Measurements from ENCODE around the gene GORAB. TPM values are rescaled to one million over a fixed set of nuclear protein-coding genes. Genes with fewer than 3 reads are reported as not detected.

Gene GORAB
- total and polyA plus RNA-seq, 2 experiments from 2014 or later = 14.7 to 16.4 TPM

GRCh38 chr1:170583186-170583585 lies 51.2 kb downstream of the GORAB start:
- Histone ChIP-seq H2AFZ (no peak overlapping the region), H3K4me2 (ENCODE audit: unreplicated experiment) (no peak overlapping the region), H3K4me1 (ENCODE audit: insufficient read depth) (peaks cover 23% of the 10 kb centered on the region), H3K27ac (no peak overlapping the region), H3K79me2 (ENCODE audit: insufficient read depth) (no peaks in the 10 kb centered on the region), H3K9me2 (ENCODE audit: insufficient read depth) (no peaks in the 10 kb centered on the region), H3F3A (ENCODE audit: insufficient read depth) (peaks cover 25% of the 10 kb centered on the region; the same call in 1 of the 2 replicates), H3K36me3 (ENCODE audit: low read depth) (no peaks in the 10 kb centered on the region), H3K4me3 (no peak overlapping the region), H4K20me1 (ENCODE audit: insufficient read depth) (no peaks in the 10 kb centered on the region), H3K27me3 (replicated peaks; ENCODE audit: insufficient read depth) (no peaks in the 10 kb centered on the region), H3K9me3 (ENCODE audit: low read depth) (no peaks in the 10 kb centered on the region), H3K9ac (no peak overlapping the region)
- in situ Hi-C loops (cut with MboI) = no loop called here
- WGBS, 2 experiments (ENCODE audit: low coverage in 1 of 2, low lambda C conversion rate in 2 of 2, missing lambda C conversion rate in 2 of 2) = 88 to 92% methylated on average over 3 of the region's 3 CpGs
- DNase-seq = no peak
- TF ChIP-seq EZH2phosphoT487 (IDR thresholded peaks at IDR 0.05; ENCODE audit: insufficient read depth, low read depth) (no peak), EZH2 (IDR thresholded peaks at IDR 0.05; ENCODE audit: insufficient read depth, poor library complexity, severe bottlenecking) (no peak)

- Histone ChIP-seq H4K20me1 (ENCODE audit: insufficient read depth) (no peaks in the 10 kb centered on the region), H3K9ac (peak overlapping the region; percentile 82), H3K4me2 (ENCODE audit: unreplicated experiment) (peak overlapping the region; percentile 100), H3K9me3 (ENCODE audit: low read depth) (no peaks in the 10 kb centered on the region), H3K9me2 (ENCODE audit: insufficient read depth) (no peaks in the 10 kb centered on the region), H3F3A (ENCODE audit: insufficient read depth) (peaks cover 45% of the 10 kb centered on the region; the same call in 1 of the 2 replicates), H3K4me1 (ENCODE audit: insufficient read depth) (peaks cover 54% of the 10 kb centered on the region), H3K36me3 (ENCODE audit: low read depth) (no peaks in the 10 kb centered on the region), H2AFZ (peak overlapping the region; percentile 84), H3K27me3 (replicated peaks; ENCODE audit: insufficient read depth) (no peaks in the 10 kb centered on the region), H3K27ac (peak overlapping the region; percentile 92), H3K79me2 (ENCODE audit: insufficient read depth) (peaks cover 23% of the 10 kb centered on the region), H3K4me3 (peak overlapping the region; percentile 76)
- WGBS, 2 experiments (ENCODE audit: low coverage in 1 of 2, low lambda C conversion rate in 2 of 2, missing lambda C conversion rate in 2 of 2) = 4 to 6% methylated on average over 11 of the region's 11 CpGs
- DNase-seq = peak; percentile 88
- in situ Hi-C loops (cut with MboI) = loop anchor here (5.0 kb wide), 1 partner anchor 76 kb away; the partner anchor contains the start of gene PRRX1
- TF ChIP-seq EZH2 (IDR thresholded peaks at IDR 0.05; ENCODE audit: insufficient read depth, poor library complexity, severe bottlenecking) = no peak
- no peak for TF ChIP-seq EZH2phosphoT487 (IDR thresholded peaks at IDR 0.05; ENCODE audit: insufficient read depth, low read depth)
These were observed 54.6 kb downstream of the GORAB start for GRCh38 chr1:170586321-170587252.

GRCh38 chr1:170587253-170587593 lies 55.3 kb downstream of the GORAB start:
- H3K4me2 ChIP-seq (ENCODE audit: unreplicated experiment) = peak overlapping the region; percentile 100
- peak; percentile 65 for DNase-seq
- H3F3A ChIP-seq (ENCODE audit: insufficient read depth) = peaks cover 45% of the 10 kb centered on the region; the same call in 1 of the 2 replicates
- peaks cover 29% of the 10 kb centered on the region for H3K79me2 ChIP-seq (ENCODE audit: insufficient read depth)
- no peaks in the 10 kb centered on the region for H3K9me2 ChIP-seq (ENCODE audit: insufficient read depth)
- TF ChIP-seq EZH2 (IDR thresholded peaks at IDR 0.05; ENCODE audit: insufficient read depth, poor library complexity, severe bottlenecking) (no peak), EZH2phosphoT487 (IDR thresholded peaks at IDR 0.05; ENCODE audit: insufficient read depth, low read depth) (no peak)
- in situ Hi-C loops (cut with MboI) = loop anchor here (5.0 kb wide), 1 partner anchor 75 kb away; the partner anchor contains the start of gene PRRX1
- H3K4me1 ChIP-seq (ENCODE audit: insufficient read depth) = peaks cover 60% of the 10 kb centered on the region
- peak overlapping the region; percentile 92 for H3K27ac ChIP-seq
- no peaks in the 10 kb centered on the region for H4K20me1 ChIP-seq (ENCODE audit: insufficient read depth)
- peak overlapping the region; percentile 76 for H3K4me3 ChIP-seq
- peak overlapping the region; percentile 84 for H2AFZ ChIP-seq
- no peaks in the 10 kb centered on the region for H3K36me3 ChIP-seq (ENCODE audit: low read depth)
- H3K9ac ChIP-seq = peak overlapping the region; percentile 82
- no peaks in the 10 kb centered on the region for H3K9me3 ChIP-seq (ENCODE audit: low read depth)
- 3% methylated on average over 4 of the region's 4 CpGs for WGBS, 2 experiments (ENCODE audit: low coverage in 1 of 2, low lambda C conversion rate in 2 of 2, missing lambda C conversion rate in 2 of 2)
- no peaks in the 10 kb centered on the region for H3K27me3 ChIP-seq (replicated peaks; ENCODE audit: insufficient read depth)

- Histone ChIP-seq H3K36me3 (ENCODE audit: low read depth) (no peaks in the 10 kb centered on the region), H3K4me3 (peak overlapping the region; percentile 76), H3K9me2 (ENCODE audit: insufficient read depth) (no peaks in the 10 kb centered on the region), H3K4me1 (ENCODE audit: insufficient read depth) (peaks cover 79% of the 10 kb centered on the region), H4K20me1 (ENCODE audit: insufficient read depth) (no peaks in the 10 kb centered on the region), H3K4me2 (ENCODE audit: unreplicated experiment) (peak overlapping the region; percentile 90), H3K27ac (peak overlapping the region; percentile 90), H3K9ac (peak overlapping the region; percentile 82), H3K27me3 (replicated peaks; ENCODE audit: insufficient read depth) (no peaks in the 10 kb centered on the region), H3K9me3 (ENCODE audit: low read depth) (no peaks in the 10 kb centered on the region), H2AFZ (peak overlapping the region; percentile 84), H3K79me2 (ENCODE audit: insufficient read depth) (peaks cover 33% of the 10 kb centered on the region), H3F3A (ENCODE audit: insufficient read depth) (peaks cover 55% of the 10 kb centered on the region)
- in situ Hi-C loops (cut with MboI) = no loop called here
- TF ChIP-seq EZH2 (IDR thresholded peaks at IDR 0.05; ENCODE audit: insufficient read depth, poor library complexity, severe bottlenecking) (no peak), EZH2phosphoT487 (IDR thresholded peaks at IDR 0.05; ENCODE audit: insufficient read depth, low read depth) (no peak)
- peak; percentile 55 for DNase-seq
- 6 to 7% methylated on average over 13 of the region's 13 CpGs for WGBS, 2 experiments (ENCODE audit: low coverage in 1 of 2, low lambda C conversion rate in 2 of 2, missing lambda C conversion rate in 2 of 2)
These were observed 59.1 kb downstream of the GORAB start for GRCh38 chr1:170590921-170591705.

All from GM23248 (cell line).